Measurements from ENCODE around the gene TMEM175.
"Not testable (repeated sequence)": the region's sequence is repeated elsewhere in the genome, so short reads cannot be mapped to it uniquely, and the experiment has no call there.

The TMEM175 gene

GRCh38 chr4:918591-918990 is 13.7 kb upstream of the TMEM175 start:
- DNase-seq = not testable (repeated sequence)

GRCh38 chr4:919004-919680 is 13.1 kb upstream of the TMEM175 start:
- not testable (repeated sequence) for DNase-seq

- no peak for DNase-seq
Measured at GRCh38 chr4:921830-922331, 10.4 kb upstream of the TMEM175 start.

GRCh38 chr4:924107-925096 is 7.9 kb upstream of the TMEM175 start:
- DNase-seq = peak; percentile 40

- no peak for DNase-seq
Measured at GRCh38 chr4:925171-925570, 7.1 kb upstream of the TMEM175 start.

DNA sequence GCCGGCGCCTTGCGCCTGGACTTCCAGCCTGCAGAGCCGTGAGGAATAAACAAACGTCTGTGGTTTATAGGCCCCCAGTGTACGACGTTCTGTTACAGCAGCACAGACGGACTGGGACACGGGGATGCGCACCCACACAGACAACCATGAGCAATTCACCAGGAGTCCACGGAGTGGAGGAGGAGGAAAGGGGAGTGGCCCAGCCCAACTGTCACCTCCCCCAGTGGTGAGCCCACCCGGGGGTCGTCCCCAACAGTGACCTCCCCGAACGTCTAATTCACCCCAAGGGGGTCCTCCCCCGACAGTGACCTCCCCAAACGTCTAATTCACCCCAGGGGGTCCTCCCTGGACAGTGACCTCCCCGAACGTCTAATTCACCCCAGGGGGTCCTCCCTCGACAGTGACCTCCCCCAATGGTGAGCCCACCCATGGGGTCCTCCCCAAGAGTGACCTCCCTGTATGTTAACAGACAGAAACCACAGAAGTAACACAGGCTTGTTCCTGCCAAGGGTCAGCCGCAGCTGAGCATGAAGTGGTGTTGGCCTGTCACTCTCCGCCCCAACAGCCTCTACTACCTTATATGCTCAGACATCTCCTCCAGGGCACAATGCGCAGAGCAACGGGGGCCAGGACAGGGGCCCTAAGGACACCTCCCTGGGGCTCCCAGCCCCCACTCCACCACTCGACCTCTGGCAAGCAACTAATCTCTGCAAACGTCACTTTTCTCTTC is 6.3 kb upstream of the TMEM175 start:
- no peak for DNase-seq

- DNase-seq = no peak
Measured at GRCh38 chr4:926538-926937, 5.7 kb upstream of the TMEM175 start.

- not testable (repeated sequence) for DNase-seq
Measured at GRCh38 chr4:927566-927965, 4.7 kb upstream of the TMEM175 start.

DNA sequence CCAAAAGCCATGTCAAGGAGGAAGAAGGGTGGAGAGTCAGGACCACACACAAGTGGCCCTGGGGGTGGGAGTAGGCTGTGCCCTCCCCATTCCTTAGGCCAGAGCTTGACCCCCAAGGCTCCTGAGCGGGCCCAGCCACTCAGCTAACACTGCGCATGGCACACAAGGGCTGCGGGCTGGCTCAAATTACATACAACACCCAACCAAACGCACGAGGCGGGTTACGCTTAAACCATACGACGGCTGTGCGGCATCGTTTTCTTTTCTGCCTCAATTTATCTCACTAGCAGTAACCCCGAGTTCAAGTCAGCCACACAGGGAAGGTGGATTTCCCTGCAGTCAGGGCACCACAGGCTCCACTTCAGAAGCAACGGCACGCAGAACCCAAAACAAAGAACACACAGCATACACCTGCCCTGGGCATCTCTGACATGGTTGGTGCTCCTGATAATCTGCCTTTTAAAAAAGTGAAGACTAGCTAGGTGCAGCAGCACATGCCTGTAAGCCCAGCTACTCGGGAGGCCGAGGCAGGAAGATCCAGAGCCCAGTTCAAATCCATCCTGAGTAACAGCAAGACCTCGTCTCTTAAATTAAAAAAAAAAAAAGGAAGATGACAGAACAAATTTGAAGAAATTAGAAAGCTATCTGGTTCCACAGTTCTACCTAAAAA is 3.0 kb upstream of the TMEM175 start:
- no peak for DNase-seq

- DNase-seq = no peak
Measured at GRCh38 chr4:930028-930551, 2.2 kb upstream of the TMEM175 start.

DNA sequence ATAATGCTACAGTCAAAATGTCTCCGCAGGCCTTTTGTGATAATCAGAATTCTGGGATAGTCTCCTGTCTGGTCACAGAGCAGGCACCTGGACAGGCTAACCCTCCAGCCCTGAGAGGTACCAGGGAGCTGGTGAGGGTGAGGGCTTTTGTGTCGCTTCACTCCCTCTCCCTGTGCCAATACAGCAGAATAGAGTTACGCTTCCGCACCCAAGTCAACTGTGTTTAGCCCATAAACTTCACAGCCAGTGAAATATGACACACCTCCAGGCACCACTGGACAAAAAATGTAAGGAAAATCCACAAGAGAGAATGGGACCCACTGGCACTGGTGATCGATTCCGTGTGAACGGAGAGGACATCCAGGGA is 1.4 kb upstream of the TMEM175 start:
- no peak for DNase-seq

GRCh38 chr4:931194-931959 is 883 bp upstream of the TMEM175 start:
- peak; percentile 49 for DNase-seq

- no peak for DNase-seq
Measured at GRCh38 chr4:932713-933070, 432 bp downstream of the TMEM175 start.

DNA sequence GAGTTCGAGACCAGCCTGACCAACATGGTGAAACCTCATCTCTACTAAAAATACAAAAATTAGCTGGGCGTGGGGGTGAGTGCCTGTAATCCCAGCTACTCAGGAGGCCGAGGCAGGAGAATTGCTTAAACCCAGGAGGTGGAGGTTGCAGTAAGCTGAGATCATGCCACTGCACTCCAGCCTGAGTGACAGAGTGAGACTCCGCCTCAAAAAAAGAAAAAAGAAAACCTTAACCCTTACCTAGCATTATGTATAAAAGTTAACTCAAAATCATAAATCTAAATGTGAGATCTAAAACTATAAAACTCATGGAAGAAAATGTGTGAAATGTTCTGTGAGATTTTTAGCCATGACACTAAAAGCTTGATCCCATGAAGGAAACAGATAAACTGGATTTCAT is 7.2 kb downstream of the TMEM175 start:
- not testable (repeated sequence) for DNase-seq

GRCh38 chr4:945274-946102 is 13.2 kb downstream of the TMEM175 start:
- DNase-seq = no peak

- no peak for DNase-seq
Measured at GRCh38 chr4:946103-946450, 13.8 kb downstream of the TMEM175 start.

DNA sequence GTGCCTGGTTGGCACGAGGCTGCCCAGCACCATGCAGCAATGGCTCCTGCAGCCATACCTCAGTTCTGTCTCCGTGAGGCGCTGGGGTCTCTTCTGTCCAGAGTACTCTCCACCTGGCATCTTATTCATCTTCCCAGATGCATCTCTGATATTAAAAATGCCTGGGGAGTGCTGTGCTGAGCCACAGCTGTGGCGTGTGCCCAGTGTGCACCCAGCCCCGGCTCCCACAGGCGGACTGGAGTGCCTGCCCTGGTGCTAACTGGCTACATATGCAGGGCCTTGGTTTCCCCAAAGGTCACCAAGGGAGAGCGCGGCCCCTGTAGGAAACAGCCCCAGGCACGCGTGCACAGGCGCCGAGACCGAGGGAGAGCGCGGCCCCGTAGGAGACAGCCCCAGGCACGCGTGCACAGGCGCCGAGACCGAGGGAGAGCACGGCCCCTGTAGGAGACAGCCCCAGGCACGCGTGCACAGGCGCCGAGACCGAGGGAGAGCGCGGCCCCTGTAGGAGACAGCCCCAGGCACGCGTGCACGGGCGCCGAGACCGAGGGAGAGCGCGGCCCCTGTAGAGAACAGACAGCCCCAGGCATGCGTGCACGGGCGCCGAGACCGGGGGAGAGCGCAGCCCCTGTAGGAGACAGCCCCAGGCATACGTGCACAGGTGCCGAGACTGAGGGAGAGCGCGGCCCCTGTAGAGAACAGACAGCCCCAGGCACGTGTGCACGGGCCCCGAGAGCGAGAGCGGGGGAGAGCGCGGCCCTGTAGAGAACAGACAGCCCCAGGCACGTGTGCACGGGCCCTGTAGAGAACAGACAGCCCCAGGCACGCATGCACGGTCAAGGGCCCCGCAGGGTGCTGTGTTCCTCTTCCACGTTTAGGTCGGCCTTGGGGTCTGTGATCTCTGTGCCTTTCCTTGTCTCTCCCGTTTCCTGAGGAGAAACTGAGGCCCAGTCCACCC is 14.5 kb downstream of the TMEM175 start:
- DNase-seq = no peak

DNA sequence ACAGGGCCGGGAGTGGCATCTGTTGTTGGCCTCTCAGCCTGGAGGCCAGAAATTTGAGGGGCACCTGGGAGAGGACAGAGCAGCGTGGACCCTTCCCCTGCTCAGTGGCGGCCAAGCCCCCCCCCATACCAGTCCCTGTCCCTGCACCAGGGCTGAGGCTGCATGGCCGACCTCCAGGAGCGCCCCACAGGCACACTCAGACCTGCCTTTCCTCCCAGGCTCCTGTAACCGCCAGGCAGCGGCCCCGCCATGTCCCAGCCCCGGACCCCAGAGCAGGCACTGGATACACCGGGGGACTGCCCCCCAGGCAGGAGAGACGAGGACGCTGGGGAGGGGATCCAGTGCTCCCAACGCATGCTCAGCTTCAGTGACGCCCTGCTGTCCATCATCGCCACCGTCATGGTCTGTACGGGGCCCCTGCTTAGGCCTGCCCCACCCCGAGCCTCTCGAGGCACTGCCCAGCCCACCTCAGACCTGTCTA is 15.3 kb downstream of the TMEM175 start:
- no peak for DNase-seq

Measured in CD4-positive, alpha-beta T cell treated with Interferon gamma for 1 hour (primary cell).